Measurements from ENCODE around the gene TRMT112. TPM values are rescaled to one million over a fixed set of nuclear protein-coding genes. Genes with fewer than 3 reads are reported as not detected.

The TRMT112 gene
- total and polyA plus RNA-seq, 2 of the 4 experiments (the other 2 are of a cell fraction), result 173 to 202 TPM

GRCh38 chr11:64344787-64345186 lies 27.4 kb upstream of the TRMT112 start:
- H2AK9ac ChIP-seq (replicated peaks; ENCODE audit: low read depth, low read length, poor library complexity), result no peak overlapping the region
- no TSS peak for BruUV-seq (replicated peaks)
- dilution Hi-C loops (cut with HindIII; ENCODE audit: low sequenced_read_pairs, unreplicated experiment) (no loop called here), in situ Hi-C loops (cut with MboI; ENCODE audit: low sequenced_read_pairs) (no loop called here), intact Hi-C loops (cut with micrococcal nuclease) (no loop called here)
- no peak overlapping the region for H4K91ac ChIP-seq (ENCODE audit: insufficient read depth, low read depth, low read length)
- ChIA-PET POLR2A (ENCODE audit: unreplicated experiment) (no interaction called here), CTCF (no interaction called here)
- no peaks in the 10 kb centered on the region for H3K9me1 ChIP-seq (ENCODE audit: insufficient read depth, low read length)
- H3K4me2 ChIP-seq (ENCODE audit: low read depth, low read length), result no peak overlapping the region
- H3K9me3 ChIP-seq (ENCODE audit: control insufficient read depth, insufficient read depth, low read length), result no peaks in the 10 kb centered on the region
- WGBS, 2 experiments (ENCODE audit: extremely low coverage in 2 of 2, insufficient read length in 1 of 2), result 93% methylated on average over 25 of the region's 28 CpGs; no CpG with 5 or more reads in 1 of the 2 experiments
- no peak overlapping the region for H3K27ac ChIP-seq (ENCODE audit: insufficient read depth, low read length)
- ATAC-seq (ENCODE audit: low read depth), result no peak
- no peaks in the 10 kb centered on the region for H3K36me3 ChIP-seq (ENCODE audit: control insufficient read depth, insufficient read depth, low read length)
- peaks cover 6% of the 10 kb centered on the region; the same call in 1 of the 2 replicates for H3K27me3 ChIP-seq (ENCODE audit: control insufficient read depth, insufficient read depth, low read length)
- H3K23ac ChIP-seq (ENCODE audit: low read depth, low read length), result no peak overlapping the region
- no peak overlapping the region for H2BK5ac ChIP-seq (ENCODE audit: low read depth, low read length, poor library complexity, severe bottlenecking)
- H4K5ac ChIP-seq (ENCODE audit: low read depth, low read length), result no peak overlapping the region
- H2AK5ac ChIP-seq (ENCODE audit: low read depth, low read length), result no peak overlapping the region
- H3K14ac ChIP-seq (replicated peaks; ENCODE audit: low read depth, low read length), result no peak overlapping the region
- no peaks in the 10 kb centered on the region for H3K79me1 ChIP-seq (ENCODE audit: low read depth in 1 of 2, low read length in 2 of 2)
- H3K9ac ChIP-seq (ENCODE audit: low read depth, low read length), result no peak overlapping the region
- H2BK15ac ChIP-seq (ENCODE audit: low read depth, low read length), result no peak overlapping the region
- H3K18ac ChIP-seq (ENCODE audit: low read depth, low read length), result no peak overlapping the region
- no peak overlapping the region for H3K4me3 ChIP-seq (ENCODE audit: insufficient read depth, low read depth, low read length)
- H4K20me1 ChIP-seq (ENCODE audit: insufficient read depth, low read length), result no peaks in the 10 kb centered on the region
- TF ChIP-seq RFX5 (IDR thresholded peaks at IDR 0.05; ENCODE audit: low read depth, low read length) (no peak), BHLHE40 (IDR thresholded peaks at IDR 0.05; ENCODE audit: low read depth, low read length) (no peak), RAD21 (IDR thresholded peaks at IDR 0.05; ENCODE audit: low read length) (no peak), CTCF (conservative IDR thresholded peaks at IDR 0.05; ENCODE audit: low read depth, low read length) (no peak), NFE2L2 (IDR thresholded peaks at IDR 0.05; ENCODE audit: low read depth, low read length) (no peak)
- H3K4me1 ChIP-seq (ENCODE audit: control insufficient read depth, insufficient read depth, low read length), result peaks cover 6% of the 10 kb centered on the region
- no peak overlapping the region for H3K56ac ChIP-seq (ENCODE audit: extremely low read depth, insufficient read depth, low read length)
- H3K4ac ChIP-seq (ENCODE audit: low read depth, low read length), result no peak overlapping the region
- H4K8ac ChIP-seq (ENCODE audit: low read depth in 2 of 2, low read length in 2 of 2), result no peak overlapping the region
- no peak overlapping the region for H2BK20ac ChIP-seq (ENCODE audit: low read depth, low read length)
- no peak for DNase-seq
- H2AFZ ChIP-seq (replicated peaks; ENCODE audit: low read length, poor library complexity), result no peak overlapping the region
- H2BK120ac ChIP-seq (ENCODE audit: low read depth, low read length), result no peak overlapping the region

Data from IMR-90 (cell line).